IPS-20b (cell line): Measurements from ENCODE around the gene GPATCH11.

Experiments
- H3K27ac ChIP-seq: one replicate; pipeline ENCODE4 v1.5.1; 2013; ENCODE audit warnings: low read length
- H3K27me3 ChIP-seq: 2 replicates; pipeline ENCODE4 v1.6.1; 2013; ENCODE audit warnings: mild to moderate bottlenecking, low read length, inconsistent platforms; ENCODE audit not compliant: insufficient read depth
- H3K36me3 ChIP-seq: 2 replicates; pipeline ENCODE4 v1.6.1; 2013; ENCODE audit warnings: low read depth, mild to moderate bottlenecking, inconsistent platforms, low read length, moderate library complexity; ENCODE audit not compliant: insufficient read depth
- H3K4me1 ChIP-seq: 2 replicates; pipeline ENCODE4 v1.6.1; 2013; ENCODE audit warnings: mild to moderate bottlenecking, control low read depth, inconsistent platforms, low read length, moderate library complexity; ENCODE audit not compliant: insufficient read depth
- H3K4me3 ChIP-seq: 2 replicates; pipeline ENCODE4 v1.5.1; 2013; ENCODE audit warnings: mild to moderate bottlenecking, low read length, inconsistent platforms
- H3K9ac ChIP-seq: 2 replicates; pipeline ENCODE4 v1.6.1; 2013; ENCODE audit warnings: low read depth, mild to moderate bottlenecking, inconsistent platforms, low read length, moderate library complexity
- H3K9me3 ChIP-seq: 2 replicates; pipeline ENCODE4 v1.6.1; 2013; ENCODE audit warnings: mild to moderate bottlenecking, low read depth, low read length, inconsistent platforms; ENCODE audit not compliant: insufficient read depth

GPATCH11 gene

DNA sequence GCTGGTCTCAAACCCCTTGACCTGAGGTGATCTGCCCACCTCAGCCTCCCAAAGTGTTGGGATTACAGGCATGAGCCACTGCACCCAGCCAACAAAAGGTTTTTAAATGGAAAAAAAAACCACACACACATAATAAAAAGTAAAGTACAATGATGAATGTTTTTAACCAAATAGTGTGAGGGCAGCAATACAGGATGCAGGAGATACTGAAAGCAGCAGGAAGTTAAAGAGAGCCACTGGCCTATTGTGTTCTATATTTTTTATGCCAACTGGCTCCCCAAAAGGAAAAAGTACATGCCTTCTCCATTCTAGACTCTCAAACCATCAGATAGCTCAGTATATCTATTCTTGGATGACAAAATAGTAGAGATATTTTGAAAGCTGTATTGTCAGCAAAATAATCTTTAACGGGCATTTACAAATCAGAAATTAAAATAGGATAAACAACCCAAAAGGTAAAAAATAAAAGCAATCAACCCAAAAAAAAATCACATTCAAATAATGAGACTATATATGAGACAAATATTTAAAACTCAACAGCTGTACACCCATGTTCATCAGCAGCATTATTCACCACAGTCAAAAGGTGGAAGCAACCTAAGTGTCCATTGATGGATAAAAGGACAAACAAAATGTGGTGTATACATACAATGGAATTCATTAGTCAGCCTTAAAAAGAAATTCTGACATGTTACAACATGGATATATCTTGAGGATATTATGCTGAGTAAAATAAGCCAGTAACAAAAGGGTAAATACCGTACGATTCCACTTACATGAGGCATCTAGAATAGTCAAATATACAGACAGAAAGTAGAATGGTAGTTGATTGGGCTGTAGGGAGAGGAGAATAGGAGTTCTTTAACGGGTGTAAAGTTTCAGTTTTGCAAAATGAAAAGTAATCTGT, 26.2 kb downstream of the GPATCH11 start:
- Histone ChIP-seq H3K27ac (no peak overlapping the region), H3K9me3 (no peaks in the 10 kb centered on the region), H3K4me1 (no peaks in the 10 kb centered on the region; the same call in 1 of the 2 replicates), H3K9ac (no peak overlapping the region), H3K27me3 (no peaks in the 10 kb centered on the region), H3K36me3 (peaks cover 42% of the 10 kb centered on the region), H3K4me3 (no peak overlapping the region)

DNA sequence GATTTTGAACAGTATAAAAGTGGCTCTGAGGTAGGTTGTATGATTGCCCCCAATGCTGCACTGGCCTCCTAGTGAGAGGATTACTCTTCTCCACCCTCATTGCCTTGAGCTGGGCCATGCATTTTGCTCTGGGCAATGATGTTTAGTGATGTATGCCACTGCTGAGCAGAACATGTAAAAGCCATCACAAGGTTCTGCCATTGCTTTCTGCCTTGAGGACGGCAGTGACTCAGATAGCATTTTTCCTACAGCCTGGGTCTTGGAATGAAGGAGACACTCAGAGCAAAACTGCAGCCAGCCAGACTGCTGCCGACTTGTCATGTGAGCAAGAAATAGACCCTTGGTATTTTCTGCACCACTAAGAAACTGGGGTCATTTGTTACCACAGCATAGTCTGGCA, 27.6 kb downstream of the GPATCH11 start:
- Histone ChIP-seq H3K4me3 (no peak overlapping the region), H3K4me1 (no peaks in the 10 kb centered on the region), H3K36me3 (peaks cover 43% of the 10 kb centered on the region), H3K9ac (no peak overlapping the region), H3K9me3 (no peaks in the 10 kb centered on the region), H3K27ac (no peak overlapping the region), H3K27me3 (no peaks in the 10 kb centered on the region)

DNA sequence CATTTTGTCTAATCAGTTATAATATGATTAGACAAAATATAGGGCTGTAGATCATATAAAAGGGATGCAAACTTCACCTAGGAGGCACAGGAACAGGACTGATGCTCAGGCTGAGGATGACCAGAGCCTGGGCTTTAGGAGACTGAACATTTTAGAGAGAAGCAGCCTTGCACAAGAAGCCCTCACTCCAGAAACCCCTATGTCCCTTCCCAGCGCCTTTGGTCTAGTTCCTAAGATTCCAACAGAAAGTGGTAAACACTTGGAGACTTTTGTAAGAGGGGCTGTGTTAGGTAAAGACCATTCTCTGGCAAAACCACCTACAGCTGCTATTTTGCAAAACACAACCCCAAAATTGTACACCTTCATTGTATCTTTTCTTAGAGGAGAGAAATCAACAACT, 33.2 kb downstream of the GPATCH11 start:
- Histone ChIP-seq H3K27me3 (no peaks in the 10 kb centered on the region), H3K4me3 (no peak overlapping the region), H3K9me3 (no peaks in the 10 kb centered on the region), H3K9ac (no peak overlapping the region), H3K4me1 (no peaks in the 10 kb centered on the region), H3K36me3 (peaks cover 29% of the 10 kb centered on the region), H3K27ac (no peak overlapping the region)

DNA sequence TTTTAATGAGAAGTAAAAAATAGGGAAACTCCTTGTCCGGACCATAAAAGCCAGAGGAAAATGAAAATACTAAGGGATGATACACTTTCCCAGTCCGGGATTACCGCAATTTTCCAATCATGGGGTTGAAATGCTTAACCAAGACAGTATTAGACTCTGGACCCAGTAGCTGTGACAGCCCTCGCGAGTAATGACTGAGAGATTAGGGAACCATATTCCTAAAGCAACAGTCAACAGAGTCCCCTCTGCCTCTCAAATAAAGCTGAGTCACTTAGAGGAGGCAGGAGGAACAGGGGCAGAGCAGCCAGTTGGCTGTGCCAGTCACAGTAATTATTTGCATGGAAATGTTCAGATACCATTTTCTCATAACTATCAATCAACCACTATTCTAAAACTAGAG, 34.8 kb downstream of the GPATCH11 start:
- Histone ChIP-seq H3K9me3 (no peaks in the 10 kb centered on the region), H3K36me3 (peaks cover 23% of the 10 kb centered on the region), H3K27me3 (no peaks in the 10 kb centered on the region), H3K4me3 (no peak overlapping the region), H3K27ac (no peak overlapping the region), H3K4me1 (no peaks in the 10 kb centered on the region), H3K9ac (no peak overlapping the region)

DNA sequence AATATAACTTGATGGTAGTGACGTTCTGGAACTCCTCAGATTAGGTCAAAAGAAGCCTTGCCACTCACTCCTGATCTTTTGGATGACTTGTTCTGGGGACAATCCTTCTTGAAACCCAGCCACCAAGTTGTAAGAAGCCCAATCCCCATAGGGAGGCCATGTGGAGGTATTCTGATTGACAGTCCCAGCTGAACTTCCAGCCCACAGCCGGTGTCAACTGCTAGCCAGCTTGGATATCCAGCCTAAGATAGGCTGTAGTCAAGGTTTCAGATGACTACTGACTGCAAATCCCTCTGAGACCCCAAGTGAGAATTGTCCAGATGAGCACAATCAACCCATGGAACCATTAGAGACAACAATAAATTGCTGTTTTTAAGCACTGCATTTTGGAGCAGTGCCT, 41.1 kb downstream of the GPATCH11 start:
- H3K36me3 ChIP-seq: peaks cover 41% of the 10 kb centered on the region; the same call in 1 of the 2 replicates
- H3K9ac ChIP-seq: no peak overlapping the region
- H3K27me3 ChIP-seq: no peaks in the 10 kb centered on the region
- no peak overlapping the region for H3K27ac ChIP-seq
- H3K4me1 ChIP-seq: no peaks in the 10 kb centered on the region
- H3K4me3 ChIP-seq: no peak overlapping the region
- H3K9me3 ChIP-seq: no peaks in the 10 kb centered on the region

DNA sequence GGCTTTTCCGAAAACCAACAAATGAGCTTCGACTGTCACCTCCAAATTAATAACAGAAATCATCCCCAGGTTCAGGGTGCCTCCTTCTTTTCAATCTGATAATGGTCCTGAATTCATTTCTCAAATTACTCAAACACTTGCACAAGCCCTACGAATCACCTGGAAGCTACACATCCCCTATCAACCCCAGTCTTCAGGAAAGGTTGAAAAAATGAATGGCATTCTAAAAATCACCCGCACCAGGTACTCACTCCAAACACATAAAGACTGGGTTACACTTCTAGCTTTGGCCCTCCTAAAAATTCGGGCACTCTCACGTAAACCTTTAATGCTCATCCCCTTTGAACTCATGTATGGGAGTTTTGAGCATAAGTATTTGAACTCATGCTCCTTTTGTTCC, 48.6 kb downstream of the GPATCH11 start:
- Histone ChIP-seq H3K9ac (no peak overlapping the region), H3K4me1 (no peaks in the 10 kb centered on the region), H3K4me3 (no peak overlapping the region), H3K9me3 (no peaks in the 10 kb centered on the region), H3K36me3 (peaks cover 89% of the 10 kb centered on the region), H3K27ac (no peak overlapping the region), H3K27me3 (no peaks in the 10 kb centered on the region)

DNA sequence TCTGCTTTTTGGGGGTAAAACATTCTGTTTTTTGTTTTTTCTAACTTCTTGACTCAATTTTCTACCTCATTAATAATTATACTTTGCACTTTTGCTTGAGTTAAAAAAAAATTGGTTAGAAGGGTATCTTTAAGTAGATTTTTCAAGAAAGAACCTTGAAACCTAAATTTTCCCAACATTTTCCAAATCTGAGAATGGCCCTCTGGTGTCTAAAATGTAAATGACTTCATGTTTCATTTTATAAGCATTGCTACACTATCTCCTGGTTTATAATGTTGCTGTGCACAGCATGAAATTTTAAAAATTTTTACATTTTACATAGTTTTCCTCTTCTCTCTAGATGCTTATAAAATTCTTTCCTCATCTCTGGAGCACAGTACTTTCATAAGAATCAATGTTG, 58.2 kb downstream of the GPATCH11 start:
- H3K9ac ChIP-seq: no peak overlapping the region
- no peaks in the 10 kb centered on the region for H3K4me1 ChIP-seq
- no peaks in the 10 kb centered on the region for H3K9me3 ChIP-seq
- peaks cover 82% of the 10 kb centered on the region for H3K36me3 ChIP-seq
- no peak overlapping the region for H3K4me3 ChIP-seq
- H3K27me3 ChIP-seq: no peaks in the 10 kb centered on the region
- H3K27ac ChIP-seq: no peak overlapping the region

DNA sequence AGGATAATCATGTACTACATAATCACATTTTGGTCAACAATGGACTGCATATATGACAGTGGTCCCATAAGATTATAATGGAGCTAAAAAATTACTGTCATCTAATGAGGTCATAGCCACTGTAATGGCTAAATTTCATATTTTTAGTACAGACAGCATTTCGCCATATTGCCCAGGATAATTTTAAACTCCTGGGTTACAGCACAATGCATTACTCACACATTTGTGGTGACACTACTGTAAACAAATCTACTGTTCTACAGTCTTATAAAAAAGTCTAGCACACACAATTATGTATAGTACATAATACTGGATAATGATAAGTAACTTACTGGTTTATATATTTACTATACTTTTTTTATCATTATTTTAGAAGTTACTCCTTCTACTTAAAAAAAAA, 59.7 kb downstream of the GPATCH11 start:
- H3K4me1 ChIP-seq: no peaks in the 10 kb centered on the region
- no peak overlapping the region for H3K4me3 ChIP-seq
- no peaks in the 10 kb centered on the region for H3K27me3 ChIP-seq
- H3K9ac ChIP-seq: no peak overlapping the region
- no peaks in the 10 kb centered on the region for H3K9me3 ChIP-seq
- H3K27ac ChIP-seq: no peak overlapping the region
- H3K36me3 ChIP-seq: peaks cover 81% of the 10 kb centered on the region

DNA sequence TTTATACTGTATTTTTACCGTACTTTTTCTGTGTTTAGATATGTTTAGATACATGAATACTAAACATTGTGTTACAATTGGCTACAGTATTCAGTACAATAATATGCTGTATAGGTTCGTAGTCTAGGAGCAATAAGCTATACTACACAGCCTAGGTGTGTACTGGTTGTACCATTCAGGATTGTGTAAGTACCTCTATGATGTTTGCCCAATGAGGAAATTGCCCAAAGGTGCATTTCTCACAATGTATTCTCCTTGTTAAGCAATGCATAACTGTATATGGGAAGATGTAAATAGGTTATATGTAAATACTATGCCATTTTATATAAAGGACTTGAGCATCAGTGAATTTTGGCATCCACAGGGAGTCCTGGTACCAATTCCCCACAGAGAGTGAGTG, 61.7 kb downstream of the GPATCH11 start:
- Histone ChIP-seq H3K27ac (no peak overlapping the region), H3K4me3 (no peak overlapping the region), H3K9ac (no peak overlapping the region), H3K9me3 (no peaks in the 10 kb centered on the region), H3K4me1 (peaks cover 3% of the 10 kb centered on the region; the same call in 1 of the 2 replicates), H3K27me3 (no peaks in the 10 kb centered on the region), H3K36me3 (peaks cover 61% of the 10 kb centered on the region)

DNA sequence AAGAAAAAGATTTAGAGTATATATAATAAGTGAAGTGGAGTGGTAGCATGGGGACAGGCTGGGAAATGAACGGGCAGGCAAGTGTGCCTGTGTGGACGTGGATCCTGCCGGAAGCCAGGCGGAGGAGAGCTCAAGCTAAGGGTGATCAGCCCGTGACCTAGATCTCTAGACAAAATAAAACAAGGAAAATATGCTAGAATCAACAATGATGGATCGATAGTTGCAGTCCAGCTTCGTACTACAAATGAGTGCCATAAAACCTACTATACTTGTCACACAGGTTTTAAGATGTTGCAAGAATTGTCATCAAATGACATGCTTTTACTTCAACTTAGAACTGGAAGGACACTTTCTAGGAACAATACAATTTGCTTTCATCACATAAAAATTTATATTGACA, 64.0 kb downstream of the GPATCH11 start:
- H3K9me3 ChIP-seq: no peaks in the 10 kb centered on the region
- no peaks in the 10 kb centered on the region for H3K27me3 ChIP-seq
- H3K27ac ChIP-seq: no peak overlapping the region
- peaks cover 6% of the 10 kb centered on the region; the same call in 1 of the 2 replicates for H3K4me1 ChIP-seq
- H3K9ac ChIP-seq: no peak overlapping the region
- H3K36me3 ChIP-seq: peaks cover 41% of the 10 kb centered on the region
- H3K4me3 ChIP-seq: no peak overlapping the region
